NT2/D1 (cell line): ENCODE measurements around the gene AP2A2.

ENCODE experiments used
- SUZ12 ChIP-seq: IDR thresholded peaks from 2 replicates; pipeline ENCODE4 v1.6.1; 2011; ENCODE audit not compliant: insufficient read length, insufficient read depth; ENCODE audit errors: extremely low read depth
- YY1 ChIP-seq: IDR thresholded peaks from 2 replicates; pipeline ENCODE4 v1.6.1; 2011; ENCODE audit not compliant: insufficient read length, insufficient read depth
- ZNF274 ChIP-seq: IDR thresholded peaks from 2 replicates; pipeline ENCODE4 v1.6.1; 2011; ENCODE audit warnings: mild to moderate bottlenecking, low read depth, low read length

GRCh38 chr11:1047595-1048156, 122.0 kb downstream of the AP2A2 start:
- TF ChIP-seq ZNF274 (no peak), YY1 (no peak), SUZ12 (no peak)
